ENCODE results near the gene TRABD2B. TPM values are rescaled to one million over a fixed set of nuclear protein-coding genes. Genes with fewer than 3 reads are reported as not detected.

TRABD2B gene
- total and polyA plus RNA-seq, 2 of the 4 experiments (the other 2 are of a cell fraction) = not detected

DNA sequence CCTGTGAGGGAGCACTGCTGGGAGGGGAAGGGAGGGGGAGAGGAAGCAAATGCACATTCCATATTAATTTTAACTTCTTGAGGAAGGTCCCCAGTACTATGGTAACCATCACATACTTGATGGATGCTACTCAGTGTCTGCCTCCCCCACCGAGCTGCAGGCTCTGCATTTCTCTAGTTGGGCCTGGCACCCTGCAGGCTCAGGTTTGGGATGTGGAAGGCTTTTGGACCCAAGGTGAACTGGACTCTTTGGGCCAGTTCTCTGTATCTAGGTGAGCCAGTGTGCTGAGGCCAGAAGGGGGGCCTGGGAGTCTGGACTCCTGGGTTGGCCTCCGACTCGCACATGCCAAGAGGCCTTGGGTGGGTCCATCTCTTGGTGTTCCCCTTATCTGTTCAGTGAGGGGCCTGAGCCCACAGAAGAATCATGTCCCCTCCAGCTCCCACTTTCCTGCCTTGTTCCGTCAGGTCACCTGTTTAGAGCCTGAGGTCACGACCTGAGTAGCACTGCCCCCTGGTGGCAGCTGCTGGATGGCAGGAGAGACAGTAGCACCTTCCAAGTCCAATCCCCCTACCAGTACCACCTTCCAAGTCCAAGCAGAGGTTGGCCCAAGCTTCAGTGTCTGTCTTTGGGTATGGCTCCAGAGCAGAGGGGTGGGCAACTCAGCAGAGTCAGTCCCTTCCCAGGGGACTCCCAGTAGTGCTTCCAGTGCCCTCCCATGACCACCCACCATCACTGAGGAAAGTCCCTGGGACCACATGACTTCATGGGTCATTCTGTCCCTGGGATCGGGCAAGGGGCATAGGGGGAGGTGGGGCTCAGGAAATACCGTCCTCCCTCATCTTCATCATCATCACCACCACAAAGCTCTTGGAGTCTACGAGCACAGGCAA is 241.8 kb downstream of the TRABD2B start (continued):
- TF ChIP-seq MXI1 (IDR thresholded peaks at IDR 0.05; ENCODE audit: borderline replicate concordance, low read depth, low read length) = no peak

DNA sequence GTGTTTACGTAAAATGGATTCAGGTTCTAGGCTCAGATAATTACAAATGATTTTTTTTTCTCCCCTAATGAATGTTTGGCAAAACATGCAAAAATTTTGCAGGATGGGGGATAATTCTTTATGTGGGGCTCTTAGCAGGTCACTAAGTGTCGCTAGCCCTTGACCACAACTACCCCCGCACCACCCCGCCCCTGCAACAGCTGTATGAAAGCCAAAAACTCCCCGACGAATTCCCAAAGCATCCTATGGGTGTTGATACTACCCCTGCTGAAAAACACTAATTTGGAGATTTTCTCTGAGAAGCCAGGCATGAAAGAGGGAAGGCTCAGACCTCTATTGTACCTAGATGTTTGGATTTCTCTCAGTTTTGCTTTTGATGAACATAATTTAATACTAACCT is 243.0 kb downstream of the TRABD2B start:
- POLR2A ChIA-PET (ENCODE audit: unreplicated experiment) = no interaction called here
- in situ Hi-C loops (cut with MboI; ENCODE audit: low sequenced_read_pairs) = no loop called here
- no peak overlapping the region for H3K56ac ChIP-seq (ENCODE audit: extremely low read depth, insufficient read depth, low read length)
- no peak overlapping the region for H3K4me2 ChIP-seq (ENCODE audit: low read depth, low read length)
- H3K79me1 ChIP-seq (ENCODE audit: low read depth in 1 of 2, low read length in 2 of 2) = no peaks in the 10 kb centered on the region
- dilution Hi-C loops (cut with HindIII; ENCODE audit: low sequenced_read_pairs, unreplicated experiment) = no loop called here
- H2BK120ac ChIP-seq (ENCODE audit: low read depth, low read length) = no peak overlapping the region
- H3K36me3 ChIP-seq (ENCODE audit: control insufficient read depth, insufficient read depth, low read length) = no peaks in the 10 kb centered on the region
- no peaks in the 10 kb centered on the region for H3K9me3 ChIP-seq (ENCODE audit: control insufficient read depth, insufficient read depth, low read length)
- H4K5ac ChIP-seq (ENCODE audit: low read depth, low read length) = no peak overlapping the region
- no peaks in the 10 kb centered on the region for H3K4me1 ChIP-seq (ENCODE audit: control insufficient read depth, insufficient read depth, low read length)
- no peak overlapping the region for H3K23ac ChIP-seq (ENCODE audit: low read depth, low read length)
- H3K14ac ChIP-seq (replicated peaks; ENCODE audit: low read depth, low read length) = no peak overlapping the region
- no peak overlapping the region for H3K18ac ChIP-seq (ENCODE audit: low read depth, low read length)
- H3K9me1 ChIP-seq (ENCODE audit: insufficient read depth, low read length) = no peaks in the 10 kb centered on the region
- H3K4ac ChIP-seq (ENCODE audit: low read depth, low read length) = no peak overlapping the region
- no peak overlapping the region for H3K9ac ChIP-seq (ENCODE audit: low read depth, low read length)
- ATAC-seq (ENCODE audit: low read depth) (no peak), DNase-seq (no peak)
- no peak overlapping the region for H4K8ac ChIP-seq (ENCODE audit: low read depth in 2 of 2, low read length in 2 of 2)
- H4K20me1 ChIP-seq (ENCODE audit: insufficient read depth, low read length) = no peaks in the 10 kb centered on the region
- H2BK5ac ChIP-seq (ENCODE audit: low read depth, low read length, poor library complexity, severe bottlenecking) = no peak overlapping the region
- intact Hi-C loops (cut with micrococcal nuclease) = no loop called here
- H4K91ac ChIP-seq (ENCODE audit: insufficient read depth, low read depth, low read length) = no peak overlapping the region
- H2AK5ac ChIP-seq (ENCODE audit: low read depth, low read length) = no peak overlapping the region
- H2BK15ac ChIP-seq (ENCODE audit: low read depth, low read length) = no peak overlapping the region
- H3K4me3 ChIP-seq (ENCODE audit: insufficient read depth, low read depth, low read length) = no peak overlapping the region
- H2AK9ac ChIP-seq (replicated peaks; ENCODE audit: low read depth, low read length, poor library complexity) = no peak overlapping the region
- WGBS, 2 experiments (ENCODE audit: extremely low coverage in 2 of 2, insufficient read length in 1 of 2) = no CpG with 5 or more reads among the region's 6 CpGs
- peaks cover 2% of the 10 kb centered on the region; the same call in 1 of the 2 replicates for H3K27me3 ChIP-seq (ENCODE audit: control insufficient read depth, insufficient read depth, low read length)
- no peak overlapping the region for H2AFZ ChIP-seq (replicated peaks; ENCODE audit: low read length, poor library complexity)
- CTCF ChIA-PET = no interaction called here
- no TSS peak for BruUV-seq (replicated peaks)
- H3K27ac ChIP-seq (ENCODE audit: insufficient read depth, low read length) = no peak overlapping the region
- H2BK20ac ChIP-seq (ENCODE audit: low read depth, low read length) = no peak overlapping the region
- no peak for TF ChIP-seq MAZ (IDR thresholded peaks at IDR 0.05; ENCODE audit: borderline replicate concordance, low read depth, low read length)
- TF ChIP-seq, protein P1, sequence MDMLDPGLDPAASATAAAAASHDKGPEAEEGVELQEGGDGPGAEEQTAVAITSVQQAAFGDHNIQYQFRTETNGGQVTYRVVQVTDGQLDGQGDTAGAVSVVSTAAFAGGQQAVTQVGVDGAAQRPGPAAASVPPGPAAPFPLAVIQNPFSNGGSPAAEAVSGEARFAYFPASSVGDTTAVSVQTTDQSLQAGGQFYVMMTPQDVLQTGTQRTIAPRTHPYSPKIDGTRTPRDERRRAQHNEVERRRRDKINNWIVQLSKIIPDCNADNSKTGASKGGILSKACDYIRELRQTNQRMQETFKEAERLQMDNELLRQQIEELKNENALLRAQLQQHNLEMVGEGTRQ (IDR thresholded peaks at IDR 0.05; ENCODE audit: low read depth, low read length) = no peak
- TF ChIP-seq, protein P2, sequence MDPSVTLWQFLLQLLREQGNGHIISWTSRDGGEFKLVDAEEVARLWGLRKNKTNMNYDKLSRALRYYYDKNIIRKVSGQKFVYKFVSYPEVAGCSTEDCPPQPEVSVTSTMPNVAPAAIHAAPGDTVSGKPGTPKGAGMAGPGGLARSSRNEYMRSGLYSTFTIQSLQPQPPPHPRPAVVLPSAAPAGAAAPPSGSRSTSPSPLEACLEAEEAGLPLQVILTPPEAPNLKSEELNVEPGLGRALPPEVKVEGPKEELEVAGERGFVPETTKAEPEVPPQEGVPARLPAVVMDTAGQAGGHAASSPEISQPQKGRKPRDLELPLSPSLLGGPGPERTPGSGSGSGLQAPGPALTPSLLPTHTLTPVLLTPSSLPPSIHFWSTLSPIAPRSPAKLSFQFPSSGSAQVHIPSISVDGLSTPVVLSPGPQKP (IDR thresholded peaks at IDR 0.05; ENCODE audit: borderline replicate concordance, low read depth, low read length) = no peak
- TF ChIP-seq NFE2L2 (IDR thresholded peaks at IDR 0.05; ENCODE audit: low read depth, low read length) = no peak
- TF ChIP-seq, protein P3, sequence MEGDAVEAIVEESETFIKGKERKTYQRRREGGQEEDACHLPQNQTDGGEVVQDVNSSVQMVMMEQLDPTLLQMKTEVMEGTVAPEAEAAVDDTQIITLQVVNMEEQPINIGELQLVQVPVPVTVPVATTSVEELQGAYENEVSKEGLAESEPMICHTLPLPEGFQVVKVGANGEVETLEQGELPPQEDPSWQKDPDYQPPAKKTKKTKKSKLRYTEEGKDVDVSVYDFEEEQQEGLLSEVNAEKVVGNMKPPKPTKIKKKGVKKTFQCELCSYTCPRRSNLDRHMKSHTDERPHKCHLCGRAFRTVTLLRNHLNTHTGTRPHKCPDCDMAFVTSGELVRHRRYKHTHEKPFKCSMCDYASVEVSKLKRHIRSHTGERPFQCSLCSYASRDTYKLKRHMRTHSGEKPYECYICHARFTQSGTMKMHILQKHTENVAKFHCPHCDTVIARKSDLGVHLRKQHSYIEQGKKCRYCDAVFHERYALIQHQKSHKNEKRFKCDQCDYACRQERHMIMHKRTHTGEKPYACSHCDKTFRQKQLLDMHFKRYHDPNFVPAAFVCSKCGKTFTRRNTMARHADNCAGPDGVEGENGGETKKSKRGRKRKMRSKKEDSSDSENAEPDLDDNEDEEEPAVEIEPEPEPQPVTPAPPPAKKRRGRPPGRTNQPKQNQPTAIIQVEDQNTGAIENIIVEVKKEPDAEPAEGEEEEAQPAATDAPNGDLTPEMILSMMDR (conservative IDR thresholded peaks at IDR 0.05; ENCODE audit: low read depth, low read length) = no peak
- no peak for TF ChIP-seq BHLHE40 (IDR thresholded peaks at IDR 0.05; ENCODE audit: low read depth, low read length)
- TF ChIP-seq MXI1 (IDR thresholded peaks at IDR 0.05; ENCODE audit: borderline replicate concordance, low read depth, low read length) = no peak
- no peak for TF ChIP-seq MAFK (IDR thresholded peaks at IDR 0.05; ENCODE audit: low read depth, low read length)
- TF ChIP-seq RAD21 (IDR thresholded peaks at IDR 0.05; ENCODE audit: low read length) = no peak
- TF ChIP-seq CEBPB (IDR thresholded peaks at IDR 0.05; ENCODE audit: low read depth, low read length) = no peak
- TF ChIP-seq RFX5 (IDR thresholded peaks at IDR 0.05; ENCODE audit: low read depth, low read length) = no peak
- no peak for TF ChIP-seq RCOR1 (IDR thresholded peaks at IDR 0.05; ENCODE audit: insufficient replicate concordance, low read length)
